PC-9 (cell line): ENCODE results near the gene AOPEP.

Experiments used
- CTCF ChIP-seq: fragments of 200-600 bp; sonication (generic); conservative IDR thresholded peaks from 2 replicates; pipeline ENCODE4 v1.6.1; 2017; ENCODE audit warnings: mixed run types, antibody characterized with exemption, mild to moderate bottlenecking, moderate library complexity
- EZH2 ChIP-seq: fragments of 200-600 bp; sonication (generic); IDR thresholded peaks from 2 replicates; pipeline ENCODE4 v1.8.0; 2017; ENCODE audit warnings: antibody characterized with exemption, low read depth

GRCh38 chr9:94985649-94986048, 259.1 kb downstream of the AOPEP start:
- no peak for TF ChIP-seq CTCF
- no peak for TF ChIP-seq EZH2
